Measurements from ENCODE around the gene FCRL5.

FCRL5 gene

GRCh38 chr1:157523774-157524493 lies 28.4 kb downstream of the FCRL5 start:
- no peak for DNase-seq (ENCODE audit: low read depth in 2 of 2)

- no peak for DNase-seq (ENCODE audit: low read depth in 2 of 2)
These were observed 31.3 kb downstream of the FCRL5 start for GRCh38 chr1:157521056-157521455.

GRCh38 chr1:157520386-157520935 lies 31.9 kb downstream of the FCRL5 start:
- DNase-seq (ENCODE audit: low read depth in 2 of 2): no peak

GRCh38 chr1:157519451-157519850 lies 32.9 kb downstream of the FCRL5 start:
- DNase-seq (ENCODE audit: low read depth in 2 of 2): no peak

DNA sequence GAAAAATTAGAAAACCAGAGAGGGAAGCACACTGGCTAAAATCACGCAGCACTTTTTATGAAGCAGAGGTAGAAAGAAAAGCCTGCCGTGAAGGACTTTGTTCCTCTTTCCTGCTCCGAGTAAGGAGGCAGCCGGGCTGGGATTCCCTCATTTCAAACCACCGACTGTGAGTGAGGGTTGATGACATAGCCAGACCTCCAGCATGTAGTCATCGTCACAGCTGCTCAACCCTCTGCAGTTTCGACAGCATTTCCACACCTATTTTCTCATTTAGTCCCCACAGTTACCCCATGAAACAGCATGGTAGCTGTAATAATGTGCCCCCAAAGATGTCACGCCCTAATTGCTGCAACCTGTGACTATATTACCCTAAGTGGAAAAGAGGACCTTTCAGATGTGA lies 35.3 kb downstream of the FCRL5 start:
- no peak for DNase-seq (ENCODE audit: low read depth in 2 of 2)

GRCh38 chr1:157515709-157516108 lies 36.6 kb downstream of the FCRL5 start:
- no peak for DNase-seq (ENCODE audit: low read depth in 2 of 2)

DNA sequence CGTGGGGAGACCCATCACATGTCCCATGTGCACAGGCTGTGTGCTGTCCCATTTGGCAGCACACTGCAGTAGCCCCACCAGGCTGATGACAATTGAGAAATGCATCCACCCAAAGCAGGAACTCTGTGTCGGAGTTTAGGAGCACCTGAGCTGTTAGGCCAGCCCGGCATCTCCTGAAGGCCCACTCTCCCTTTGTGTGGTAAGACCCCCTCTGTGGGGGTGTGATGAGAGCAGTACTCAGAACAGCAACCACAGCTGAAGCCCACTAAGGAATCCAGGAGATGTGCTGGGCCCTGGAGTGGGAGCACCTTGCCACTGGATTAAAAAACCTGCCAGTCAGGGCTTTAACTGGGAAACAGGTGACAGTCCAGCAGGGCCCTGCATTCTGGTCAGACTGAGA lies 37.2 kb downstream of the FCRL5 start:
- no peak for DNase-seq (ENCODE audit: low read depth in 2 of 2)

DNA sequence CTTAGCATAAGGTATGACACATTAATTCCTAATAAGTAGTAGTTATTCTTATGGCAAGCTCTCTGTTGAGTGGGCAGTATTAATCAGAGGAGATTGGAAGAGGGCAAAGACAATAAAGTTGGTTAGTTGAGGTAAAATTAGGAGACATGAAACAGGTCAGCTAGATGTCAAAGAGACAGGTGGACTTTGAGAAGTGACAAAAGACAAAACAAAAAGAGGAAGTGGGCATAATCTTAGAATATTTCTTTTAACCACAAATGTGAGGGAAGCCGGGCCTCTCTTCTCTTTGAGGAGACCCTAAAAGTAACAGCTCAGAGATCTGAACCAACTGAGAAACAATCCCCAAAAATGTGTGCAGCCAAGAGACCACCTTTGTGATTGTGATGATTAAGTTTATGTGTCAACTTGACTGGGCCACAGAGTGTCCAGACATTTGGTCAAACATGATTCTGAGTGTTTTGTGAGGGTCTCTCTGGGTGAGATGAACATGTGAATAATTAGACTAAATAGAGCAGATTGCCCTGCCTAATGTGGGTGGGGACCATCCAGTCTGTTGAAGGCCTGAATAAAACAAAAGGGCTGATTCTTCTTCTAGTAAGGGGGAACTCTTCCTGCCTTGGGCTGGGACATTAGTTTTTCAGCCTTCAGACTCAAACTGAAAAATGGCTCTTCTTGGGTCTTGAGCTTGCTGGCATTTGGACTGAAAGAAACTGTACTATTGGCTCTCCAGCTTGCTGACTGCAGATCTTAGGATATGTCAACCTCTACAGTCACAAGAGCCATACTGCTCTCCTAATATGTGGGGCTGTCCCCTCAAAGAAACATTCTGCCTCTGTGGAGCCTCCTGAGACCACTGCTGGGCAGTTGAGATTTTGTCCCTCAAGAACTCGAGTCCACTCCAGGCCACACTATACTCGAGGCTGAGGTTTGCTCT lies 40.0 kb downstream of the FCRL5 start:
- DNase-seq (ENCODE audit: low read depth in 2 of 2): no peak

DNA sequence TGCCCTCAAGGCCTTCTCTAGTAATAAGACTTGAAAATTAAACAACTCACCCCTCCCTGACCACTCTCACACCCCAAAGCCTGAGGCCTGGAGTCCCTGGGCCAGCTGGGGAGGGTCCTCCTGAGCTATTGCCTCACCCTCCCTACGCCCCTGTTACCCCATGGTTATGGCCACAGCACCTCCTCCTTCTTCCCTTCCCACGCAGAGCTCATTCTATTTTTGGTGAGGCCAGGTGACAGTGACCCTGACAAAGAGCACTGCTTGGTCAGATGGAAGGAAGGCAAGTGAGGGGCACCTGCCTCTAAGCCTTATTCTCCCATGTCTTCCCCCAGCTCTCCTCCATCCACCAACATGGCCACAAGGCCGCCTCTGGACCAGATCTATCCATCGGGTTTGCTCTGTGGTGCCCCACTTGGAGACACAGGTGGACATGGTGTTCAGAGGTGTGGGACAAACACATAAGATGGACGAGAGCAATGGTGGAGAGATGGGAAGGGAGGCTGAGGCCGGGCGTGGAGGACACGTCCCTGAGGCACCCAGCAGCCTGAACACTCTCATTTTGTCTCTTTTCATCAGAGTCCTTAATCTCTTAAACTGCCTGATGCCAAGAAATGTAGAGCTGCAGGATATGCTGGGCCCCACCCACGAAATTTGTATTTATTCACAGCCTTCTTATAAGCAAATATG lies 42.6 kb downstream of the FCRL5 start:
- DNase-seq (ENCODE audit: low read depth in 2 of 2): no peak

DNA sequence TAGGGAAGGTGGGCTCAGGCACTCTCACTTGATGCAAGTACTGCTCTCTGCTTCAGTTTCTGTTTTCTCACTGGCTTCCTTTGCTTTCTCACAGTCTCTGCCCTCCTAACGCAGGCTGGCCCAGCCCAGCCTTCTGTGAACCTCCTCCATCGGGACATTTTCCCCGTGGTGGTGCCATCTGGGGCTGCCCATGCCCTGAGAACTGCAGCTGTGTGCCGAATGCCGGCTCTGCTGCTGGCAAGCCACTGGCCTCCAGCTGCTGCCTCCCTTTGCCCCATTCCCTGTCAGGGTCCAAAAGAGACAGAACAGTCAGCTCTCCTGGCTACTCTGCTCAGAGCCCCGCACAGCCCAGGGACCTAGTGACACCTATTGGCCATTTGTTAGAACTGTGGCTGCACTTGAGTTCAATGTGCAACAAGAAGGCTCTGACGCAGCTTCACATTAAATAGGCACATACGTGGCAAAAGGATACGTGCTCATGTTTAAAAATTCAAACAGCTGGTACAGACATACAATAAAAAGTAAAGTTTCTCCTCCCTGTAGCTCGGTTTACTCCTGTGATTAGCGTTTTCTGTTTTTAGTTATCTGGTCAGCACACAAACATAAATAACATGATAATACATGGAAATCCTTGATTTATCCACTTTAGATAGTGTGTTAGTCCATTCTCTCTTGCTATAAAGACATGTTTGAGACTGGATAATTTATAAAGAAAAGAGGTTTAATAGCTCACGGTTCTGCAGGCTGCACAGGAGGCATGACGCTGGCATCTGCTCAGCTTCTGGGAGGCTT lies 46.6 kb downstream of the FCRL5 start:
- DNase-seq (ENCODE audit: low read depth in 2 of 2): peak; percentile 4 to 8

DNA sequence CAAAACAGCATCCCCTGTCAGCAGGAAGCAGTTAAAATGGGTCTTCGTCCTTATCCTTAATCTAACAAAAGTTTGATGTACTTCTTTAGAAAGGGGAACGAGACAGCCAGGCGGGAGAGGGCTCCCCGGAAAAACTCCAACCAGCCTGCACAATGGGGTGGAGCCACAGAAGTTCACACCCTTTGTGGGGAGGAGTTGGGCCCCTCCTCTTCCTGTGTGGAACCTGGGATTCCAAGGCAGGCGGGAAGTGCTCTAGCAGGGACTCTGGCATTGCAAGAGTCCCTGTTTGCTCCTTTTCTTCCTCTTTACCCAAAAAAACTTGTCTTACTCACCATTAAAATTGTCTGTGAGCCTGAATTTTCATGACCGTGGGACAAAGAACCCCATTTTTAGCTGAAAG lies 47.7 kb downstream of the FCRL5 start:
- DNase-seq (ENCODE audit: low read depth in 2 of 2): no peak

- no peak for DNase-seq (ENCODE audit: low read depth in 2 of 2)
These were observed 52.8 kb downstream of the FCRL5 start for GRCh38 chr1:157499521-157499920.

DNA sequence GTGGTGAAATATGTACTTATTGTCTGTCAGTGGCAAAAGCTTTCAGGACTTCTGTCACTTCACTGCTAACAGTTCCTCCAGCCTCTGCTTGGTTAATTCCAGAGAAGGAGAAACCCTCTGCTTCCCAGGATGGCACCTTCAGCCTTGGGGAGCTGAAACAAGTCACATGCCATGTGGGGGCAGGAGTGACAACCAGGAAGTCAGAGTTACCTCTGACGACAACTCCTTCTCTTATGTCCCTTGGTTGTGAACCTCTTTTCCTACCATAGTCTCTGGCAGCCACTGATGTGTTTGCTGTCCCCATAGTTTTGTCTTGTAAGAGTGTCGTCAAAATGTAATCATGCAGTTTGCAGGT lies 53.6 kb downstream of the FCRL5 start:
- no peak for DNase-seq (ENCODE audit: low read depth in 2 of 2)

DNA sequence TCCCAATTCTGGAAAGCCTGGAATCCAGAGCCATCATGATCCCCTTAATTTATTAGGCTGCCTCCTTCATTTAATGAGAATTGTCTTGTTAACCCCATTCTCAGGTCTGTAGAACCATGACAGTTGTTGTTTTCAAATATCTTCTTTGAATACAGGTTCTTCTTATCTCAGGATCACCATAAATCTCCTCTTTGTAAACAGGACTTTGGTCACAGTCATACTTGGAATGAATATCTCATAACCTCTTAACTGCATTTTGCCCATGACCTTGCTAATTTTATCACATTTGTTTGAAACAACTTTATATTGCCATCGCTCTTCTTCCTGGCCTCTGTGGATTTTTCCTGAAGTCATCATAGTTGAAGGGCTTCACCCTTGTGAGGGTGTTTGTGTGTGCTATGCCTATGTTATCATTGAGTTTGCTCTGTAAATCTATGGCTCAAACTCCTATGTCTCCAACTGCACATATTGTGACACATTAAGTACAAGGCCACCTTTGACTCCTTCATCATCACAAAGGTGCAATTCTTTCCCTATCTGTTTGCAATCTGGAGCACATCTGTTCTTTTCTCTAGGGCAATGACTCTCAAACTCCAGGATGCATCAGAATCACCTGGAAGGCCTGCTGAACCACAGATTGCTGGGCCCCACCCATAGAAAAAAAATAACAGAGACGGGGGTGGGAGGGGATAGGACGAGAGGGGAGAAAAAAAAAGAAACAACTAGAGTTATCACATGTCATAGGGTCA lies 54.2 kb downstream of the FCRL5 start:
- no peak for DNase-seq (ENCODE audit: low read depth in 2 of 2)

GRCh38 chr1:157497284-157497683 lies 55.0 kb downstream of the FCRL5 start:
- DNase-seq (ENCODE audit: low read depth in 2 of 2): no peak

GRCh38 chr1:157496121-157496526 lies 56.2 kb downstream of the FCRL5 start:
- DNase-seq (ENCODE audit: low read depth in 2 of 2): peak in 1 of 2 donors; percentile 17

DNA sequence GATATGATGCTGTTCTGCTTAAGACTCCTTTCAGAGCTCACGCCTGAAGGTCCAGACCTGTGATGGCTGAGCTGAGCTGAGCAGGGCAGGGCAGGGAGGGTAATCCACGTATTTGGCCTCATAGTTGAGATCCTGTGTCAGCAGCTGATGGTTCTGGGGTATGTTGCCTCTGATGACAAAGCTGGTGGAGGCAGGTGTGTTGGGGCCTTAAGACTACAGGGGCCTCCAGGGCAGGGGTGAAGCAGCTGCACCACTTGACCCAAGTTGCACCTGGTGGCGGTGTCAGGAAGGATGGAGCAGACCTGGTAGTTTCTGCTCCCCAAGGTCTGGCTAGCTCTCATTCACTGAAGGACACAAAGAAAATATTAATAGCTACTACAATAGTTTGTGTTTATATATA lies 57.0 kb downstream of the FCRL5 start:
- no peak for DNase-seq (ENCODE audit: low read depth in 2 of 2)

DNA sequence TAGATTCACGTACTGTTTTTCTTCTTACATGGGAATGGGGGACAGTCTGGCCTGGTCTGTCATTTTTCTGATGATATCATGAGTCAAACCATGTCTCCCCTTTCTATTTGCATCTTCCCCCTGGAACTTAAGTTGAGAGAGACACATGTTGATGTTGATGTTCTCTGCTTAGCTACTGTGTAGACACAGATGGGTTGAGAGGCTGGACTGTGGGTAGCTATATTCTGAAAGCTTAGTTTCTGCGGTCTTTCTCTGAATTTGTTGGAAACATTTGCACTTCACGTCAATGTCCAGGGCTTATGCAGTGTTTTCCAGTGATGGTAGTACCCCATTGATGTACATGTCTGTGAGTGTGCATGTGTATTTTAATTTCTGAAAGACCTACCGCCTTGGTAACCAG lies 58.2 kb downstream of the FCRL5 start:
- no peak for DNase-seq (ENCODE audit: low read depth in 2 of 2)

DNA sequence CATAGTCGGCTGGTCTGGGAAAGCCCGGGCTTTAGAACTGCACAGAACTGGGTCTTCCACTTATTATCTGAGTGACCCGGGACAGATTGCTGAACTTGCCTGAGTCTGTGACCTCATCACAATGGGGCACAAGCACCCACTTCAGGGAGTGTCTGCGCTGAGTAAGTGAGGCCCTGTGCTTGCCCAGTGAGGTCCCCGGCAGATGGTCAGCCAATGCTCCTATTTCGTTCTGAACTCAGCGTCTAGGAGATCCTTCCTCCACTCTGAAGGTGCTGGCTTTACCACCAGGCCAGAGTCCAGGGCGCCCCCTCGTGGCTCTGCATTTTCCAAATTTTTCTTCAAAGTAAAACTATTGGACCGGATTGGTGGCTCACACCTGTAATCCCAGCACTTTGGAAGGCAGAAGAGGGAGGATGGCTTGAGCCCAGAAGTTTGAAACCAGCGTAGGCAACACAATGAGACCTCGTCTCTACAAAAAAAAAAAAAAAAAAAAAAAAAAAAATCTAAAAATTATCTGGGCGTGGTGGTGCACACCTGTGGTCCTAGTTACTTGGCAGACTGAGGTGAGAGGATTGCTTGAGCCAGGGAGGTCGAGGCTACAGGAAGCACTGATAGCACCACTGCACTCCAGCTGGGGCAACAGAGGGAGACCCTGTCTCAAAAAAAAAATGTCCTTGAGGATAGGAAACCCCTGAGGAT lies 61.7 kb downstream of the FCRL5 start:
- peak; percentile 49 to 60 for DNase-seq (ENCODE audit: low read depth in 2 of 2)

- no peak for DNase-seq (ENCODE audit: low read depth in 2 of 2)
These were observed 64.2 kb downstream of the FCRL5 start for GRCh38 chr1:157488156-157488555.
